Measurements from ENCODE around the gene CLMN. TPM values are rescaled to one million over a fixed set of nuclear protein-coding genes. Genes with fewer than 3 reads are reported as not detected.

Gene CLMN
- total and polyA plus RNA-seq, 2 of the 4 experiments (the other 2 are of a cell fraction) = 0.10 to 0.18 TPM

- ATAC-seq (ENCODE audit: low read depth) (no peak), DNase-seq (no peak)
- no peaks in the 10 kb centered on the region for H3K79me1 ChIP-seq (ENCODE audit: low read depth in 1 of 2, low read length in 2 of 2)
- no peak overlapping the region for H3K27ac ChIP-seq (ENCODE audit: insufficient read depth, low read length)
- H2BK15ac ChIP-seq (ENCODE audit: low read depth, low read length) = no peak overlapping the region
- H4K20me1 ChIP-seq (ENCODE audit: insufficient read depth, low read length) = no peaks in the 10 kb centered on the region
- H2BK120ac ChIP-seq (ENCODE audit: low read depth, low read length) = no peak overlapping the region
- TF ChIP-seq FOS (IDR thresholded peaks at IDR 0.05; ENCODE audit: low read depth, low read length) (no peak), ELK1 (IDR thresholded peaks at IDR 0.05; ENCODE audit: borderline replicate concordance, low read depth, low read length) (no peak), CEBPB (IDR thresholded peaks at IDR 0.05; ENCODE audit: low read depth, low read length) (no peak), CHD1 (IDR thresholded peaks at IDR 0.05; ENCODE audit: low read depth, low read length) (no peak), RAD21 (IDR thresholded peaks at IDR 0.05; ENCODE audit: low read length) (no peak), CTCF (conservative IDR thresholded peaks at IDR 0.05; ENCODE audit: low read depth, low read length) (no peak), MAZ (IDR thresholded peaks at IDR 0.05; ENCODE audit: borderline replicate concordance, low read depth, low read length) (no peak), BHLHE40 (IDR thresholded peaks at IDR 0.05; ENCODE audit: low read depth, low read length) (no peak), SMC3 (IDR thresholded peaks at IDR 0.05; ENCODE audit: low read depth, low read length) (no peak), MAFK (IDR thresholded peaks at IDR 0.05; ENCODE audit: low read depth, low read length) (no peak), NFE2L2 (IDR thresholded peaks at IDR 0.05; ENCODE audit: low read depth, low read length) (no peak), RCOR1 (IDR thresholded peaks at IDR 0.05; ENCODE audit: insufficient replicate concordance, low read length) (no peak)
- H2BK20ac ChIP-seq (ENCODE audit: low read depth, low read length) = no peak overlapping the region
- no peak overlapping the region for H3K4ac ChIP-seq (ENCODE audit: low read depth, low read length)
- no peak overlapping the region for H2AFZ ChIP-seq (replicated peaks; ENCODE audit: low read length, poor library complexity)
- no peak overlapping the region for H3K4me3 ChIP-seq (ENCODE audit: insufficient read depth, low read depth, low read length)
- H3K14ac ChIP-seq (replicated peaks; ENCODE audit: low read depth, low read length) = no peak overlapping the region
- no peak overlapping the region for H2AK5ac ChIP-seq (ENCODE audit: low read depth, low read length)
- H3K9me1 ChIP-seq (ENCODE audit: insufficient read depth, low read length) = no peaks in the 10 kb centered on the region
- no peak overlapping the region for H4K5ac ChIP-seq (ENCODE audit: low read depth, low read length)
- no peak overlapping the region for H2AK9ac ChIP-seq (replicated peaks; ENCODE audit: low read depth, low read length, poor library complexity)
- H4K8ac ChIP-seq (ENCODE audit: low read depth in 2 of 2, low read length in 2 of 2) = no peak overlapping the region
- no peak overlapping the region for H3K18ac ChIP-seq (ENCODE audit: low read depth, low read length)
- no peak overlapping the region for H3K4me2 ChIP-seq (ENCODE audit: low read depth, low read length)
- in situ Hi-C loops (cut with MboI; ENCODE audit: low sequenced_read_pairs) (no loop called here), dilution Hi-C loops (cut with HindIII; ENCODE audit: low sequenced_read_pairs, unreplicated experiment) (no loop called here), intact Hi-C loops (cut with micrococcal nuclease) (no loop called here)
- no peak overlapping the region for H2BK5ac ChIP-seq (ENCODE audit: low read depth, low read length, poor library complexity, severe bottlenecking)
- ChIA-PET POLR2A (ENCODE audit: unreplicated experiment) (no interaction called here), CTCF (no interaction called here)
- 69% methylated on average over 5 of the region's 17 CpGs; no CpG with 5 or more reads in 1 of the 2 experiments for whole genome bisulfite sequencing, 2 experiments (ENCODE audit: extremely low coverage in 2 of 2, insufficient read length in 1 of 2)
- H3K9ac ChIP-seq (ENCODE audit: low read depth, low read length) = no peak overlapping the region
- H3K27me3 ChIP-seq (ENCODE audit: control insufficient read depth, insufficient read depth, low read length) = no peaks in the 10 kb centered on the region
- no peak overlapping the region for H3K23ac ChIP-seq (ENCODE audit: low read depth, low read length)
- no peaks in the 10 kb centered on the region for H3K4me1 ChIP-seq (ENCODE audit: control insufficient read depth, insufficient read depth, low read length)
- no peak overlapping the region for H3K56ac ChIP-seq (ENCODE audit: extremely low read depth, insufficient read depth, low read length)
- BruUV-seq (replicated peaks) = no TSS peak
- H3K36me3 ChIP-seq (ENCODE audit: control insufficient read depth, insufficient read depth, low read length) = no peaks in the 10 kb centered on the region
- no peaks in the 10 kb centered on the region for H3K9me3 ChIP-seq (ENCODE audit: control insufficient read depth, insufficient read depth, low read length)
- no peak overlapping the region for H4K91ac ChIP-seq (ENCODE audit: insufficient read depth, low read depth, low read length)
Measured at GRCh38 chr14:95273001-95273978, 46.4 kb downstream of the CLMN start.

All from IMR-90 (cell line).